Esophagus (tissue), 2 donors: Measurements from ENCODE around the gene CSN3. TPM values are rescaled to one million over a fixed set of nuclear protein-coding genes. Genes with fewer than 3 reads are reported as not detected.
"Not testable (repeated sequence)": the region's sequence is repeated elsewhere in the genome, so short reads cannot be mapped to it uniquely, and the experiment has no call there.

Experiments
- H3K27ac ChIP-seq, 2 donors: one replicate each; pipeline ENCODE4 v1.5.1; 2013; ENCODE audit warnings: low read depth in 2 of 2, mild to moderate bottlenecking in 2 of 2, inconsistent platforms in 1 of 2, low read length in 1 of 2, moderate library complexity in 1 of 2
- H3K27me3 ChIP-seq, 2 donors: one replicate each; pipeline ENCODE4 v1.6.1; 2013; ENCODE audit warnings: low read length in 2 of 2, control low read depth in 1 of 2, mild to moderate bottlenecking in 1 of 2; ENCODE audit not compliant: insufficient read depth in 2 of 2, control insufficient read depth in 1 of 2
- H3K36me3 ChIP-seq, 2 donors: one replicate each; pipeline ENCODE4 v1.6.1; 2013; ENCODE audit warnings: low read length in 1 of 2; ENCODE audit not compliant: control insufficient read depth in 2 of 2, insufficient read depth in 2 of 2
- H3K4me1 ChIP-seq, 2 donors: one replicate each; pipeline ENCODE4 v1.6.1; 2013; ENCODE audit warnings: low read length in 1 of 2; ENCODE audit not compliant: control insufficient read depth in 2 of 2, insufficient read depth in 2 of 2
- H3K4me3 ChIP-seq, 2 donors: one replicate each; pipeline ENCODE4 v1.5.1; 2013; ENCODE audit warnings: low read length in 2 of 2, mild to moderate bottlenecking in 2 of 2, low read depth in 1 of 2, moderate library complexity in 1 of 2
- H3K9me3 ChIP-seq, 2 donors: one replicate each; pipeline ENCODE4 v1.6.1; 2013; ENCODE audit warnings: mild to moderate bottlenecking in 2 of 2, low read depth in 1 of 2, low read length in 1 of 2, moderate library complexity in 1 of 2; ENCODE audit not compliant: control insufficient read depth in 2 of 2, insufficient read depth in 1 of 2
- WGBS, 2 donors: extraction: QIAGEN DNeasy Blood & Tissue Kit; methylation state at CpG; one replicate each; pipeline ENCODE4 v1.1.7; 2013; 5-methylcytosine and 5-hydroxymethylcytosine counted together
- polyA plus RNA-seq, 2 donors: library from polyadenylated mRNA; stranded (reverse); fragments of 200-250 nt; gene quantifications; one replicate each; pipeline ENCODE4 v1.2.3, GENCODE V29; 2013
- donor health status: healthy with polysubstance abuse.
- donor health status: Bipolar disorder and iron deficiency.

CSN3 gene, protein sequence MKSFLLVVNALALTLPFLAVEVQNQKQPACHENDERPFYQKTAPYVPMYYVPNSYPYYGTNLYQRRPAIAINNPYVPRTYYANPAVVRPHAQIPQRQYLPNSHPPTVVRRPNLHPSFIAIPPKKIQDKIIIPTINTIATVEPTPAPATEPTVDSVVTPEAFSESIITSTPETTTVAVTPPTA
- not detected for polyA plus RNA-seq

DNA sequence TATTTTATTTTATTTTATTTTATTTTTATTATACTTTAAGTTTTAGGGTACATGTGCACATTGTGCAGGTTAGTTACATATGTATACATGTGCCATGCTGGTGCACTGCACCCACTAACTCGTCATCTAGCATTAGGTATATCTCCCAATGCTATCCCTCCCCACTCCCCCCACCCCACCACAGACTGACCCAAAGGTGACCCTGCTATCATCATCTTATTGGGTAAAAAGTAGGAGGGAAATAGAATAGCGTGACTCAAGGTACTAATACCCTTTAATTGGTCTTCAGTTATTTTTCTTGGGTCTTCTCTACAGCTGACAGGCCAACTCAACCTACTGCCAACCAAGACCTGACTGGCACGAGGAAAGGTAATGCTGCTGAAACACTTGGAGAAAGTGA, at the start of gene CSN3:
Gene CSN3 (plus strand): TSS at position 301 of the 400 bp plus-strand sequence. CDS start 2,223 bp downstream, outside the sequence.
- H3K27ac ChIP-seq, H3K9me3 ChIP-seq, H3K4me1 ChIP-seq, H3K4me3 ChIP-seq, H3K27me3 ChIP-seq, H3K36me3 ChIP-seq: not testable (repeated sequence)
- 85 to 90% methylated on average over 2 to 3 of the region's 3 CpGs for WGBS, 2 donors

DNA sequence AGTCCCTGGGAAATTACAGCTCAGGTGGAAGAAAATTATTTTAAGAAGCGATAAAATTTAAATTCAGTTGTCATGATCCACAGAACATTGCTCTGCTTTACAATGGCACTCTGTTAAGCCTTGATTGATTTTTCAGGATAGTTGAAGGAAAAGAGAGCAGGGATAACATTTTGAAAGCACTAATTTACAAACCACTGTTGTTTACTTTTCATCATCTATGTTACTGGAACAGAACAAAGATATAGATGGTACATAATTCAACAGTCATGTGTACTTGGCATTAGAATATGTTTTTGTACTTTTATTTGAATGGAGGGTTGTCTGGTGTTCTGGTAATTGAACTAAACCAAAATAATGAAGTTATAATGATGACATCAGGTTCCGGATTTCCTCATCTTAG, 49.5 kb upstream of the CSN3 start:
- H3K4me1 ChIP-seq: no peaks in the 10 kb centered on the region
- H3K9me3 ChIP-seq: no peaks in the 10 kb centered on the region
- H3K27me3 ChIP-seq: no peaks in the 10 kb centered on the region
- H3K36me3 ChIP-seq: no peaks in the 10 kb centered on the region
- H3K27ac ChIP-seq: no peak overlapping the region
- no peak overlapping the region for H3K4me3 ChIP-seq
- 86 to 89% methylated on average over 2 of the region's 2 CpGs for WGBS, 2 donors

DNA sequence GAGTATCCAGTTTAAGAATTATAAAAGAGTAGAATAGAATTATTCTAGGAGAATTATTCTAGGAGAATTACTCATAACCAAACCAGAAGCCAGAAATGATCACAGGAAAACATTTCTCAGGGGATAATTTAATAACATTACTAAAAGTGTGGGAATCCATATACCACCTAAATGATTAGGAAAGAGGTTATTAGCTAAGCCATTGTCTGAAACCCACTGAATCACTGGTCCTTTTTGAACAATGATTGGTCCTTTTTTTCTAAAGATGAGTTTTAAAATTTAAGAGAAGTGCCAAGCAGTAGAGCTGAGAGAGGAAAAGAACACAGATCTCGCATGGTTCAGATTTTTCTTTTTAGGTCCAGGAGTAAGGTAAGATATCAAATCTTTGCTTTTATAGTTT, 47.0 kb upstream of the CSN3 start, which contains the start of gene ODAM:
Gene ODAM (plus strand): TSS at position 301 of the 400 bp plus-strand sequence. CDS start 819 bp downstream, outside the sequence.
- Histone ChIP-seq H3K36me3 (no peaks in the 10 kb centered on the region), H3K27ac (no peak within 1 kb of the TSS), H3K27me3 (no peaks in the 10 kb centered on the region), H3K9me3 (no peaks in the 10 kb centered on the region), H3K4me3 (no peak within 1 kb of the TSS), H3K4me1 (no peaks in the 10 kb centered on the region)
- WGBS, 2 donors: 81 to 94% methylated on average over 1 of the region's 1 CpG

DNA sequence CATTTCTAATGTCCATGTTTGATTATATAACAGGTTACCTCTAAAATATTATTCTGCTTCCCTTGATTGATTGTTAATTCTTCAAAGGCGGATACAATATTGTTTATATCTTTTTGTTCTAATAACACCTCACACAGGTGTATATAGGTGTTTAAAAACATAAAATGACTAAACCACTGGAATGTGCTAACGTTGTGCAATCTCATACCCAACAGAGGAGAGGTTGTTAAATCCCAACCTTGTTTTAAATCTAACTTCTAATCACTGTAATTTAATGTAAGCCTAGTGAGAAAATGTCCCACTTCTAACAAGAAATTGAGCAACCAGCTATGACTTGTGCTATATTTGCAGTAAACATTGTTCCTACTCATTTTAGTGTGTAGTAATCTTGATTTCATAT, 45.5 kb upstream of the CSN3 start:
- no peaks in the 10 kb centered on the region for H3K36me3 ChIP-seq

DNA sequence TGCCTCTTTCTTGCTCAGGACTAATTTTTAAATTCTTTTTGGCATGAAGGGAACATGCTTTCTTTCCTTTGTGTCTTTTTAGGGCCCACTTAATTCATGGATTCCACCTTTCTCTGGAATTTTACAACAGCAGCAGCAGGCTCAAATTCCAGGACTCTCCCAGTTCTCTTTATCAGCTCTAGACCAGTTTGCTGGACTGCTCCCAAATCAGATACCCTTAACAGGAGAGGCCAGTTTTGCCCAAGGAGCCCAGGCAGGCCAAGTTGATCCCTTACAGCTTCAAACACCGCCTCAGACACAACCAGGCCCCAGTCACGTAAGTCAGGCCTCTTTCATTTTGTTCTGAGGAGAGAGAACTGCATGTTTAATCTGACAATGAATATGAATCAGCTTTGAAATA, 44.6 kb upstream of the CSN3 start:
- Histone ChIP-seq H3K4me1 (no peaks in the 10 kb centered on the region), H3K27ac (no peak overlapping the region), H3K27me3 (no peaks in the 10 kb centered on the region), H3K4me3 (no peak overlapping the region), H3K9me3 (no peaks in the 10 kb centered on the region), H3K36me3 (no peaks in the 10 kb centered on the region)
- WGBS, 2 donors: 63 to 77% methylated on average over 2 of the region's 2 CpGs

More for the DNA sequence above, 45.5 kb upstream of the CSN3 start:
- Histone ChIP-seq H3K27ac (no peak overlapping the region), H3K9me3 (no peaks in the 10 kb centered on the region), H3K4me1 (no peaks in the 10 kb centered on the region), H3K27me3 (no peaks in the 10 kb centered on the region), H3K4me3 (no peak overlapping the region)
- 54 to 63% methylated on average over 2 of the region's 2 CpGs for WGBS, 2 donors

DNA sequence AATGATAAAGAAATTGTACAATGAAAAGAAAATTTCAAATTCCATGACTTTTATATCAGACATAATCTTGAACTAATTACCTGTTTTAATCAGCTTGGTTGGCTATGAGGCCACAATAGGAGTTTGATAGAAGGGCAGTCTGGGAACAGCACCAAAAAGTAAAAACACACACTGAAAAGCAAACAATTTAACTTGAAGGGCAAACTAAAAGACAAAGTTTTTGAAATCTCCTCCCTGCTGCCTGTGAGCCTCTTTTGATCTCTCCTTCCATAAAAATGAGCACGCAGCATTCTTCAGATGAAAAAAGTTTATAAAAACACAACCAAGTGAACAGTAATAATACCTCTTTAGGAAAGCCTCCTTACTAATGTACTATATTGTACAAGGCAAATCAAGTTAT, 38.8 kb upstream of the CSN3 start:
- Histone ChIP-seq H3K4me3 (no peak overlapping the region), H3K36me3 (no peaks in the 10 kb centered on the region), H3K9me3 (no peaks in the 10 kb centered on the region), H3K27me3 (no peaks in the 10 kb centered on the region), H3K4me1 (no peaks in the 10 kb centered on the region), H3K27ac (no peak overlapping the region)
- WGBS, 2 donors: 45 to 58% methylated on average over 1 of the region's 1 CpG

DNA sequence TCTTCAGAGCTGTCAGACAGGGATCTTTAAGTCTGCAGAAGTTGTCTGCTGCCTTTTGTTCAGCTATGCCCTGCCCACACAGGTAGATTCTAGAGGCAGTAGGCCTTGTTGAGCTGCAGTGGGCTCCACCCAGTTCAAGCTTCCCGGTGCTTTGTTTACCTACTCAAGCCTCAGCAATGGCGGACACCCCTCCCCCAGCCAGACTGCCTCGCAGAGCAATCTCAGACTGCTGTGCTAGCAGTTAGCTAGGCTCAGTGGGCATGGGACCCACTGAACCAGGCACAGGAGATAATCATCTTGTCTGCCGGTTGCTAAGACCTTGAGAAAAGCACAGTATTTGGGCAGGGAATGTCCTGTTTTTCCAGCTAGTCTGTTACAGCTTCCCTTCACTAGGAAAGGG, 29.6 kb upstream of the CSN3 start:
- not testable (repeated sequence) for H3K27ac ChIP-seq, H3K27me3 ChIP-seq, H3K9me3 ChIP-seq, H3K36me3 ChIP-seq, H3K4me3 ChIP-seq, H3K4me1 ChIP-seq
- 65 to 71% methylated on average over 4 of the region's 4 CpGs for WGBS, 2 donors

DNA sequence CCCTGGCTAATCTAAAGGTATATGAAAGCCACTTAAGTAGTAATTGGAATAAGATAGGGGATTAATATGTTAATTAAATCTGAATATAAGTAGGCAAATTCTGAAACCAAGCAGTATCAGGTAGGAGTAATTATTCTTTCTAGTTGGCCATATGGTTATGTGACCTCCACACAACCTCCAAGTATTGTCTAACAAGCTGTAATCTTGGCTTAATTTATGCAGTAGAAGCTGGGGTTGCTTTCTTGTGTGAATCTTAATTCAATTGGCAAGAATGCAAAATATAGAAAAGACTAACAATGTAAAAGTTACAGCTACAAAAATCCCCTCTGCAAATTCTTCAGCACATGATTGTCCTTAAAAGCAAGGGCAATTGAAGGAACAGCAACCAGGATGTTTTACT, 26.3 kb upstream of the CSN3 start:
- H3K27ac ChIP-seq, H3K9me3 ChIP-seq, H3K4me3 ChIP-seq, H3K4me1 ChIP-seq, H3K27me3 ChIP-seq, H3K36me3 ChIP-seq: not testable (repeated sequence)

DNA sequence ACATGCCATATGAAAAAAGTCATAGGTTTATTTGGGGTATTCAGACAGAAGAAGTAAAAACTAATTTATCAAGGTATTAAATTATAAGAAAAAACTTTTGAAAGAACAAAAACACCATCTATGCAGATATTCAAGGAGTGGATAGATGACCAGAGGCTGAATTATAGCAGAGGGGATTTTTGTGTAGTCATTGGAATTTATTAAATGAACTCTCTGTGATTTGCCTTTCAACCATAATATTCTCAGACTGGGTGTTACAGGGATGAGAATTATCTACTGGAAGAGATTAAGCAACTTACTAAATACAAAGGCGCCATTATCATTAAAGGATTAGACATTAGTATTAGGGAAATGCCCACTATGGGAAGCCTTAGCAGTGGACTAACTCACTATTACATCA, 25.8 kb upstream of the CSN3 start:
- not testable (repeated sequence) for H3K4me3 ChIP-seq, H3K36me3 ChIP-seq, H3K27me3 ChIP-seq, H3K27ac ChIP-seq, H3K9me3 ChIP-seq, H3K4me1 ChIP-seq
- 88 to 93% methylated on average over 1 of the region's 1 CpG for WGBS, 2 donors

DNA sequence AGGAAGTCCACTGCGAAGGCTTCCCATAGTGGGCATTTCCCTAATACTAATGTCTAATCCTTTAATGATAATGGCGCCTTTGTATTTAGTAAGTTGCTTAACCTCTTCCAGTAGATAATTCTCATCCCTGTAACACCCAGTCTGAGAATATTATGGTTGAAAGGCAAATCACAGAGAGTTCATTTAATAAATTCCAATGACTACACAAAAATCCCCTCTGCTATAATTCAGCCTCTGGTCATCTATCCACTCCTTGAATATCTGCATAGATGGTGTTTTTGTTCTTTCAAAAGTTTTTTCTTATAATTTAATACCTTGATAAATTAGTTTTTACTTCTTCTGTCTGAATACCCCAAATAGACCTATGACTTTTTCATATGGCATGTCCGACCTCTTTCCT, 21.0 kb upstream of the CSN3 start:
- not testable (repeated sequence) for H3K36me3 ChIP-seq, H3K27ac ChIP-seq, H3K4me1 ChIP-seq, H3K9me3 ChIP-seq, H3K27me3 ChIP-seq, H3K4me3 ChIP-seq
- 90 to 94% methylated on average over 3 of the region's 3 CpGs for WGBS, 2 donors
